IMR-90 (cell line): ENCODE results near the gene PYY. TPM values are rescaled to one million over a fixed set of nuclear protein-coding genes. Genes with fewer than 3 reads are reported as not detected.

ENCODE experiments used
- ATAC-seq: fragments of 200-7000 bp; cut with Tn5 transposase; 2 replicates; pipeline ENCODE4 v1.9.1; 2020; ENCODE audit warnings: low read depth, mild to moderate bottlenecking, moderate library complexity
- BruUV-seq: library from RNA; stranded (reverse); fragments of 400-500 nt; replicated peaks from 2 replicates; lab custom pipeline; 2021; lab: Mats Ljungman, UMichigan
- CTCF ChIA-PET: fragments of 300-600 bp; formaldehyde crosslinking; extraction: SDS; loops from one replicate; lab custom pipeline; 2021; ENCODE audit warnings: antibody characterized with exemption; lab: Yijun Ruan, JAX
- POLR2A ChIA-PET: fragments of 300-600 bp; sonication (Branson Sonifier 250); formaldehyde crosslinking; loops from one replicate; lab custom pipeline; 2022; ENCODE audit warnings: antibody characterized with exemption; ENCODE audit not compliant: unreplicated experiment; lab: Charles Lee
- DNase-seq: peaks from one replicate; pipeline ENCODE4 v3.0.0; 2013
- H2AFZ ChIP-seq: replicated peaks from 2 replicates; pipeline ENCODE3; 2013; ENCODE audit warnings: low read length, mild to moderate bottlenecking; ENCODE audit not compliant: poor library complexity
- H2AK5ac ChIP-seq: 2 replicates; pipeline ENCODE4 v1.6.1; 2013; ENCODE audit warnings: low read depth, low read length, inconsistent platforms
- H2AK9ac ChIP-seq: replicated peaks from 2 replicates; pipeline ENCODE3; 2013; ENCODE audit warnings: mild to moderate bottlenecking, low read depth, low read length, moderate library complexity; ENCODE audit not compliant: poor library complexity
- H2BK120ac ChIP-seq: 2 replicates; pipeline ENCODE4 v1.6.1; 2013; ENCODE audit warnings: low read depth, low read length, inconsistent platforms
- H2BK15ac ChIP-seq: 3 replicates; pipeline ENCODE4 v1.6.1; 2013; ENCODE audit warnings: low read depth, low read length, inconsistent platforms
- H2BK20ac ChIP-seq: 2 replicates; pipeline ENCODE4 v1.6.1; 2013; ENCODE audit warnings: low read depth, mild to moderate bottlenecking, inconsistent platforms, low read length, moderate library complexity
- H2BK5ac ChIP-seq: 2 replicates; pipeline ENCODE4 v1.6.1; 2013; ENCODE audit warnings: mild to moderate bottlenecking, low read depth, low read length, inconsistent platforms; ENCODE audit not compliant: poor library complexity, severe bottlenecking
- H3K14ac ChIP-seq: replicated peaks from 2 replicates; pipeline ENCODE4 v1.6.1; 2013; ENCODE audit warnings: low read depth, low read length, inconsistent platforms
- H3K18ac ChIP-seq: 2 replicates; pipeline ENCODE4 v1.6.1; 2013; ENCODE audit warnings: low read depth, low read length, control low read depth
- H3K23ac ChIP-seq: 2 replicates; pipeline ENCODE4 v1.6.1; 2013; ENCODE audit warnings: low read depth, low read length, inconsistent platforms
- H3K27ac ChIP-seq: 2 replicates; pipeline ENCODE4 v1.5.1; 2013; ENCODE audit warnings: mild to moderate bottlenecking, control low read depth, low read length; ENCODE audit not compliant: insufficient read depth
- H3K27me3 ChIP-seq: 2 replicates; pipeline ENCODE4 v1.6.1; 2013; ENCODE audit warnings: low read length; ENCODE audit not compliant: control insufficient read depth, insufficient read depth
- H3K36me3 ChIP-seq: 2 replicates; pipeline ENCODE4 v1.6.1; 2013; ENCODE audit warnings: low read length, mixed read lengths; ENCODE audit not compliant: control insufficient read depth, insufficient read depth
- H3K4ac ChIP-seq: 2 replicates; pipeline ENCODE4 v1.6.1; 2013; ENCODE audit warnings: low read depth, low read length, inconsistent platforms
- H3K4me1 ChIP-seq: 2 replicates; pipeline ENCODE4 v1.6.1; 2013; ENCODE audit warnings: low read length, mixed read lengths; ENCODE audit not compliant: control insufficient read depth, insufficient read depth
- H3K4me2 ChIP-seq: 2 replicates; pipeline ENCODE4 v1.6.1; 2013; ENCODE audit warnings: low read depth, mild to moderate bottlenecking, control low read depth, low read length, moderate library complexity
- H3K4me3 ChIP-seq: 2 replicates; pipeline ENCODE4 v1.5.1; 2013; ENCODE audit warnings: low read depth, mild to moderate bottlenecking, control low read depth, low read length, moderate library complexity; ENCODE audit not compliant: insufficient read depth
- H3K56ac ChIP-seq: 2 replicates; pipeline ENCODE4 v1.6.1; 2013; ENCODE audit warnings: low read length, inconsistent platforms; ENCODE audit not compliant: insufficient read depth; ENCODE audit errors: extremely low read depth
- H3K79me1 ChIP-seq, 2 experiments: 2 replicates each; pipeline ENCODE4 v1.6.1; 2013; ENCODE audit warnings: low read length in 2 of 2, inconsistent platforms in 1 of 2, low read depth in 1 of 2
- H3K9ac ChIP-seq: 2 replicates; pipeline ENCODE4 v1.6.1; 2013; ENCODE audit warnings: low read depth, low read length, control low read depth
- H3K9me1 ChIP-seq: 2 replicates; pipeline ENCODE4 v1.6.1; 2013; ENCODE audit warnings: low read length, inconsistent platforms; ENCODE audit not compliant: insufficient read depth
- H3K9me3 ChIP-seq: 2 replicates; pipeline ENCODE4 v1.6.1; 2013; ENCODE audit warnings: low read length; ENCODE audit not compliant: control insufficient read depth, insufficient read depth
- H4K20me1 ChIP-seq: 2 replicates; pipeline ENCODE4 v1.6.1; 2013; ENCODE audit warnings: low read length, inconsistent platforms; ENCODE audit not compliant: insufficient read depth
- H4K5ac ChIP-seq: 2 replicates; pipeline ENCODE4 v1.6.1; 2013; ENCODE audit warnings: mild to moderate bottlenecking, low read depth, low read length, control low read depth
- H4K8ac ChIP-seq, 2 experiments: 2 replicates each; pipeline ENCODE4 v1.6.1; 2013; ENCODE audit warnings: low read depth in 2 of 2, low read length in 2 of 2, control low read depth in 1 of 2, inconsistent platforms in 1 of 2
- H4K91ac ChIP-seq: 2 replicates; pipeline ENCODE4 v1.6.1; 2013; ENCODE audit warnings: low read depth, low read length, inconsistent platforms; ENCODE audit not compliant: insufficient read depth
- BHLHE40 ChIP-seq: fragments of 150-350 bp; IDR thresholded peaks from 2 replicates; pipeline ENCODE4 v1.6.1; 2016; ENCODE audit warnings: mild to moderate bottlenecking, low read depth, low read length
- CEBPB ChIP-seq: IDR thresholded peaks from 2 replicates; pipeline ENCODE4 v1.6.1; 2012; ENCODE audit warnings: low read depth, low read length, improper control_type of control experiment
- CHD1 ChIP-seq: IDR thresholded peaks from 2 replicates; pipeline ENCODE4 v1.6.1; 2012; ENCODE audit warnings: low read depth, low read length, improper control_type of control experiment
- CTCF ChIP-seq: conservative IDR thresholded peaks from 2 replicates; pipeline ENCODE4 v1.5.1; 2012; ENCODE audit warnings: mild to moderate bottlenecking, low read depth, low read length, improper control_type of control experiment
- ELK1 ChIP-seq: fragments of 150-350 bp; IDR thresholded peaks from 2 replicates; pipeline ENCODE4 v1.6.1; 2016; ENCODE audit warnings: low read depth, mild to moderate bottlenecking, low read length, moderate library complexity, borderline replicate concordance
- FOS ChIP-seq: fragments of 150-350 bp; IDR thresholded peaks from 2 replicates; pipeline ENCODE4 v1.6.1; 2016; ENCODE audit warnings: low read depth, low read length
- MAFK ChIP-seq: IDR thresholded peaks from 2 replicates; pipeline ENCODE4 v1.6.1; 2012; ENCODE audit warnings: low read depth, low read length, improper control_type of control experiment
- MAZ ChIP-seq: IDR thresholded peaks from 2 replicates; pipeline ENCODE4 v1.6.1; 2012; ENCODE audit warnings: low read depth, mild to moderate bottlenecking, low read length, improper control_type of control experiment, moderate library complexity, borderline replicate concordance
- MXI1 ChIP-seq: IDR thresholded peaks from 2 replicates; pipeline ENCODE4 v1.6.1; 2012; ENCODE audit warnings: low read depth, mild to moderate bottlenecking, low read length, moderate library complexity, borderline replicate concordance
- NFE2L2 ChIP-seq: fragments of 150-350 bp; IDR thresholded peaks from 2 replicates; pipeline ENCODE4 v1.6.1; 2016; ENCODE audit warnings: low read depth, mild to moderate bottlenecking, low read length
- POLR2A ChIP-seq: IDR thresholded peaks from 2 replicates; pipeline ENCODE4 v1.6.1; 2012; ENCODE audit warnings: mild to moderate bottlenecking, low read depth, low read length
- RAD21 ChIP-seq: IDR thresholded peaks from 2 replicates; pipeline ENCODE4 v1.6.1; 2012; ENCODE audit warnings: low read length, improper control_type of control experiment
- RCOR1 ChIP-seq: IDR thresholded peaks from 2 replicates; pipeline ENCODE4 v1.6.1; 2012; ENCODE audit warnings: mild to moderate bottlenecking, low read length, improper control_type of control experiment; ENCODE audit not compliant: insufficient replicate concordance
- RFX5 ChIP-seq: IDR thresholded peaks from 2 replicates; pipeline ENCODE4 v1.8.0; 2012; ENCODE audit warnings: low read depth, mild to moderate bottlenecking, low read length, moderate library complexity
- SMC3 ChIP-seq: fragments of 150-350 bp; IDR thresholded peaks from 2 replicates; pipeline ENCODE4 v1.6.1; 2016; ENCODE audit warnings: low read depth, mild to moderate bottlenecking, antibody characterized with exemption, low read length, moderate library complexity
- USF2 ChIP-seq: fragments of 150-350 bp; IDR thresholded peaks from 2 replicates; pipeline ENCODE4 v1.6.1; 2017; ENCODE audit warnings: mild to moderate bottlenecking, antibody characterized with exemption, low read length, low read depth
- WGBS, 2 experiments: methylation state at CpG; one replicate each; pipeline versions ENCODE4 v1.1.5 to v1.1.7; 2013; ENCODE audit warnings: missing lambda C conversion rate in 2 of 2; ENCODE audit not compliant: insufficient read length in 1 of 2; ENCODE audit errors: extremely low coverage in 2 of 2; 5-methylcytosine and 5-hydroxymethylcytosine counted together
- dilution Hi-C: fragments of 300-500 bp; cut with HindIII; formaldehyde crosslinking; loops from one replicate; pipeline ENCODE4 v1.14.3; 2018; ENCODE audit warnings: low sequenced_read_pairs; ENCODE audit not compliant: unreplicated experiment
- in situ Hi-C: fragments of 300-500 bp; cut with MboI; formaldehyde crosslinking; loops from 3 replicates; pipeline ENCODE4 v1.14.3; 2019; ENCODE audit warnings: low sequenced_read_pairs, inconsistent platforms, mixed read lengths
- intact Hi-C: fragments of 100-400 bp; cut with micrococcal nuclease; formaldehyde crosslinking; loops from 2 replicates; pipeline ENCODE4 v1.10.0; 2022
- polyA plus RNA-seq, 3 experiments: library from polyadenylated mRNA; depleted of rRNA; stranded (reverse); fragments of >200 nt; gene quantifications; 2 replicates each; pipeline ENCODE4 v1.2.3, GENCODE V29; 2012; ENCODE audit warnings: low replicate concordance in 1 of 3
- total RNA-seq: library from RNA; depleted of rRNA; stranded (reverse); fragments of >200 nt; gene quantifications from 2 replicates; pipeline ENCODE4 v1.2.3, GENCODE V29; 2012

Gene PYY
- total and polyA plus RNA-seq, 2 of the 4 experiments (the other 2 are of a cell fraction) = not detected

- no peak overlapping the region for H3K27ac ChIP-seq
- in situ Hi-C loops = loop anchor here (10.0 kb wide), 1 partner anchor 215 kb away; no protein-coding TSS in a partner anchor
- no peaks in the 10 kb centered on the region for H3K9me1 ChIP-seq
- no peak overlapping the region for H3K18ac ChIP-seq
- H3K27me3 ChIP-seq = peaks cover 53% of the 10 kb centered on the region
- no peak overlapping the region for H2AK9ac ChIP-seq
- no CpG with 5 or more reads among the region's 4 CpGs for WGBS, 2 experiments
- no peak for ATAC-seq
- no peaks in the 10 kb centered on the region for H3K36me3 ChIP-seq
- H3K4me1 ChIP-seq = no peaks in the 10 kb centered on the region
- no peak overlapping the region for H2AK5ac ChIP-seq
- no TSS peak for BruUV-seq
- no peak overlapping the region for H2BK120ac ChIP-seq
- H3K9ac ChIP-seq = no peak overlapping the region
- intact Hi-C loops = no loop called here
- H2BK20ac ChIP-seq = no peak overlapping the region
- H3K4ac ChIP-seq = no peak overlapping the region
- TF ChIP-seq RFX5 = no peak
- TF ChIP-seq MAZ = no peak
- no peak for TF ChIP-seq NFE2L2
- no peak for TF ChIP-seq CTCF
- no peak for TF ChIP-seq USF2
- no peak for TF ChIP-seq MAFK
- TF ChIP-seq POLR2A = no peak
- TF ChIP-seq SMC3 = no peak
- TF ChIP-seq CEBPB = no peak
- no peak for TF ChIP-seq MXI1
- TF ChIP-seq FOS = no peak
- TF ChIP-seq RCOR1 = no peak
- TF ChIP-seq ELK1 = no peak
- no peak for TF ChIP-seq RAD21
- no peak for TF ChIP-seq CHD1
- no peak for TF ChIP-seq BHLHE40
- no peak overlapping the region for H2BK5ac ChIP-seq
- H3K4me2 ChIP-seq = no peak overlapping the region
- no peak overlapping the region for H3K14ac ChIP-seq
- H2AFZ ChIP-seq = no peak overlapping the region
- ChIA-PET POLR2A (no interaction called here), CTCF (no interaction called here)
- H3K56ac ChIP-seq = no peak overlapping the region
- H3K79me1 ChIP-seq = no peaks in the 10 kb centered on the region
- no peak overlapping the region for H3K23ac ChIP-seq
- no peak overlapping the region for H3K4me3 ChIP-seq
- H4K8ac ChIP-seq = no peak overlapping the region
- H4K20me1 ChIP-seq = 0 out of 2 replicates have a peak, but pooled peaks cover 6% of the 10 kb centered on the region
- H2BK15ac ChIP-seq = no peak overlapping the region
- H4K91ac ChIP-seq = no peak overlapping the region
- peaks cover 3% of the 10 kb centered on the region; the same call in 1 of the 2 replicates for H3K9me3 ChIP-seq
- no peak overlapping the region for H4K5ac ChIP-seq
- DNase-seq = no peak
- dilution Hi-C loops = no loop called here
Observed at GRCh38 chr17:43949781-43950180, 4.0 kb downstream of the PYY start.
